Mesendoderm (in vitro differentiated cells): ENCODE measurements around the gene SPACDR.

Source experiments
- DNase-seq: peaks from one replicate; pipeline ENCODE4 v3.0.0; 2013
- H2AK5ac ChIP-seq: 2 replicates; pipeline ENCODE4 v1.6.1; 2013; ENCODE audit warnings: low read length, inconsistent platforms
- H2BK120ac ChIP-seq: 2 replicates; pipeline ENCODE4 v1.6.1; 2013; ENCODE audit warnings: low read depth, mild to moderate bottlenecking, low read length, moderate library complexity, mixed read lengths
- H2BK15ac ChIP-seq: replicated peaks from 2 replicates; pipeline ENCODE4 v1.6.1; 2013; ENCODE audit warnings: low read depth, mild to moderate bottlenecking, moderate library complexity
- H2BK5ac ChIP-seq: 2 replicates; pipeline ENCODE4 v1.6.1; 2013; ENCODE audit warnings: low read length, inconsistent platforms
- H3K18ac ChIP-seq: 2 replicates; pipeline ENCODE4 v1.6.1; 2013; ENCODE audit warnings: mild to moderate bottlenecking, low read length, mixed read lengths
- H3K23ac ChIP-seq: one replicate; pipeline ENCODE4 v1.6.1; 2013; ENCODE audit warnings: low read length
- H3K27ac ChIP-seq: 2 replicates; pipeline ENCODE4 v1.5.1; 2013; ENCODE audit warnings: low read depth, mild to moderate bottlenecking, inconsistent platforms, low read length, moderate library complexity
- H3K27me3 ChIP-seq: 2 replicates; pipeline ENCODE4 v1.6.1; 2013; ENCODE audit warnings: low read length, control low read depth, mild to moderate bottlenecking, inconsistent platforms; ENCODE audit not compliant: insufficient read depth, poor library complexity
- H3K36me3 ChIP-seq: 2 replicates; pipeline ENCODE4 v1.6.1; 2013; ENCODE audit warnings: low read length, inconsistent platforms; ENCODE audit not compliant: control insufficient read depth, insufficient read depth
- H3K4ac ChIP-seq: one replicate; pipeline ENCODE4 v1.6.1; 2013; ENCODE audit warnings: low read depth, mild to moderate bottlenecking, low read length, moderate library complexity
- H3K4me1 ChIP-seq: 2 replicates; pipeline ENCODE4 v1.6.1; 2013; ENCODE audit warnings: low read depth, low read length, inconsistent platforms; ENCODE audit not compliant: control insufficient read depth
- H3K4me2 ChIP-seq: 2 replicates; pipeline ENCODE4 v1.6.1; 2013; ENCODE audit warnings: low read length
- H3K4me3 ChIP-seq: 2 replicates; pipeline ENCODE4 v1.5.1; 2013; ENCODE audit warnings: mild to moderate bottlenecking, low read length
- H3K56ac ChIP-seq: one replicate; pipeline ENCODE4 v1.6.1; 2013; ENCODE audit warnings: low read length
- H3K79me1 ChIP-seq: 2 replicates; pipeline ENCODE4 v1.6.1; 2013; ENCODE audit warnings: low read length, inconsistent platforms
- H3K79me2 ChIP-seq: 2 replicates; pipeline ENCODE4 v1.6.1; 2013; ENCODE audit warnings: mild to moderate bottlenecking, low read length; ENCODE audit not compliant: control insufficient read depth, insufficient read depth
- H3K9ac ChIP-seq: 2 replicates; pipeline ENCODE4 v1.6.1; 2013; ENCODE audit warnings: low read length, inconsistent platforms
- H4K5ac ChIP-seq: one replicate; pipeline ENCODE4 v1.6.1; 2013; ENCODE audit warnings: low read length
- H4K8ac ChIP-seq: one replicate; pipeline ENCODE4 v1.6.1; 2013; ENCODE audit warnings: low read depth, mild to moderate bottlenecking, control low read depth, low read length, moderate library complexity
- WGBS: extraction: QIAGEN DNeasy Blood & Tissue Kit; methylation state at CpG from one replicate; pipeline ENCODE4 v1.1.7; 2013; ENCODE audit warnings: low lambda C conversion rate, missing lambda C conversion rate; ENCODE audit not compliant: insufficient coverage; ENCODE audit errors: extremely low coverage; 5-methylcytosine and 5-hydroxymethylcytosine counted together

The SPACDR gene

DNA sequence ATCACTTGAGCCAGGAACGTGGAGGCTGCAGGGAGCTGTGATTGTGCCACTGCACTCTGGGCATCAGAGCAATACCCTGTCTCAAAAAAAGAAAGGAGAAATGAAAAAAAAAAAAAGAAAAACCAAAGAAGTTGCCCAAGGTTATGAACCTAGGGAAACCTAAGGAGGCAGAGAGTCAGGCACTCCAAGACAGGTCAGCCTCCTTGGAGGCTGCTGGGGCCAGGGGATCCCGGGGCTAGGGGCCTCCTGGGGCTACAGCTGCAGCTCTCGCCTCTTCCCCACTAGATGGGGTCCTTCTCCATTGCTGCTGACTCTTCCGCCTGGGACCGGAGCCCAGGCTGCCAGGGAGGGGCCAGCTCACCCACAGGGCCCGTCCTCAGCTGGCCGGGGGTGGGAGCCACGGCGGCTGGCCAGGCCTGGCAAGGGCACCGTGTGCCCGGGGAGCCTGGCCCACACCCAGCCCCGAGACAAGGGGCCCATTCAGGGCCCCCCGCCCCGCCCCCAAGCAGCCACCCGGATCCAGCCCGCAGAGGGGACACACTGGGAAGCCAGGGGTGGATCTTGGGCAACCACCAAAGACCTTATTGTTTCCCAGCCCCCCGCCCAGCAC is 1.7 kb upstream of the SPACDR start:
- no peaks in the 10 kb centered on the region for H3K4me1 ChIP-seq
- H4K5ac ChIP-seq: no peak overlapping the region
- H4K8ac ChIP-seq: no peak overlapping the region
- no peak overlapping the region for H2BK120ac ChIP-seq
- H3K18ac ChIP-seq: peak overlapping the region; percentile 31
- H3K23ac ChIP-seq: no peak overlapping the region
- no peaks in the 10 kb centered on the region for H3K79me1 ChIP-seq
- DNase-seq: peak; percentile 86
- no peaks in the 10 kb centered on the region for H3K36me3 ChIP-seq
- H2AK5ac ChIP-seq: no peak overlapping the region
- no peak overlapping the region for H3K4me2 ChIP-seq
- H2BK5ac ChIP-seq: no peak overlapping the region
- H3K9ac ChIP-seq: no peak overlapping the region
- no peaks in the 10 kb centered on the region for H3K27me3 ChIP-seq
- no peak overlapping the region for H3K4me3 ChIP-seq
- H2BK15ac ChIP-seq: no peak overlapping the region
- no peak overlapping the region for H3K27ac ChIP-seq
- peak overlapping the region; percentile 42 for H3K56ac ChIP-seq
- no CpG with 5 or more reads among the region's 17 CpGs for WGBS
- no peaks in the 10 kb centered on the region for H3K79me2 ChIP-seq
- no peak overlapping the region for H3K4ac ChIP-seq

- H2AK5ac ChIP-seq: no peak overlapping the region
- H3K4me1 ChIP-seq: no peaks in the 10 kb centered on the region
- no peaks in the 10 kb centered on the region for H3K36me3 ChIP-seq
- no peaks in the 10 kb centered on the region for H3K79me1 ChIP-seq
- DNase-seq: no peak
- H4K8ac ChIP-seq: no peak overlapping the region
- H3K56ac ChIP-seq: no peak overlapping the region
- no peak overlapping the region for H4K5ac ChIP-seq
- no peak overlapping the region for H2BK120ac ChIP-seq
- no peak overlapping the region for H3K4me3 ChIP-seq
- no peak overlapping the region for H3K27ac ChIP-seq
- H3K9ac ChIP-seq: no peak overlapping the region
- no peak overlapping the region for H3K4me2 ChIP-seq
- no peak overlapping the region for H3K18ac ChIP-seq
- no CpG with 5 or more reads among the region's 8 CpGs for WGBS
- H3K23ac ChIP-seq: no peak overlapping the region
- no peaks in the 10 kb centered on the region for H3K27me3 ChIP-seq
- no peak overlapping the region for H3K4ac ChIP-seq
- H2BK15ac ChIP-seq: no peak overlapping the region
- no peak overlapping the region for H2BK5ac ChIP-seq
- no peaks in the 10 kb centered on the region for H3K79me2 ChIP-seq
Observed at GRCh38 chr7:100465299-100465698, 1.2 kb upstream of the SPACDR start.

- no CpG with 5 or more reads among the region's 2 CpGs for WGBS
- no peak overlapping the region for H3K4ac ChIP-seq
- no peak overlapping the region for H4K5ac ChIP-seq
- H3K79me2 ChIP-seq: no peaks in the 10 kb centered on the region
- no peak for DNase-seq
- no peak overlapping the region for H3K23ac ChIP-seq
- no peak overlapping the region for H3K27ac ChIP-seq
- no peak overlapping the region for H3K4me2 ChIP-seq
- no peak overlapping the region for H2AK5ac ChIP-seq
- H3K79me1 ChIP-seq: no peaks in the 10 kb centered on the region
- no peak overlapping the region for H2BK5ac ChIP-seq
- H3K36me3 ChIP-seq: no peaks in the 10 kb centered on the region
- no peak overlapping the region for H3K56ac ChIP-seq
- H2BK15ac ChIP-seq: no peak overlapping the region
- no peak overlapping the region for H3K18ac ChIP-seq
- H3K9ac ChIP-seq: no peak overlapping the region
- H3K4me3 ChIP-seq: no peak overlapping the region
- H4K8ac ChIP-seq: no peak overlapping the region
- H3K27me3 ChIP-seq: no peaks in the 10 kb centered on the region
- no peaks in the 10 kb centered on the region for H3K4me1 ChIP-seq
- no peak overlapping the region for H2BK120ac ChIP-seq
Observed at GRCh38 chr7:100464791-100465190, 731 bp upstream of the SPACDR start.

DNA sequence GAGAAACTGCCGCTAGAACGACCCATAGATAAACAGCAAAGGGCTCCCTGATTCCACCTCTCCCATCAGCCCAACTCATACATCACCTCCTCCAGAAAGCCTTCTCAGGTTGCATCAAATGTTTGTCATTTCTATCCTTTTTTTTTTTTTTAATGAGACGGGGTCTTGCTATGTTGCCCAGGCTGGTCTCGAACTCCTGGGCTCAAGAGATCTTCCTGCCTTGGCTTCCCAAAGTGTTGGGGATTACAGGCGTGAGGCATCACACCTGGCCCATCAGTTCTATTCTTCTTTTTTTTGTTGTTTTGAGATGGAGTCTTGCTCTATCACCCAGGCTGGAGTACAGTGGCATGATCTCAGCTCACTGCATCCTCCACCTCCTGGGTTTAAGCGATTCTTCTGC is 7.0 kb downstream of the SPACDR start:
- H3K23ac ChIP-seq: no peak overlapping the region
- H4K8ac ChIP-seq: no peak overlapping the region

GRCh38 chr7:100456562-100456961 is 7.5 kb downstream of the SPACDR start:
- H4K8ac ChIP-seq: no peak overlapping the region

More for the DNA sequence above, 7.0 kb downstream of the SPACDR start:
- H3K79me2 ChIP-seq: no peaks in the 10 kb centered on the region
- no CpG with 5 or more reads among the region's 6 CpGs for WGBS
- no peak overlapping the region for H3K4me2 ChIP-seq
- no peaks in the 10 kb centered on the region for H3K79me1 ChIP-seq
- no peak overlapping the region for H2AK5ac ChIP-seq
- H3K4ac ChIP-seq: no peak overlapping the region
- H2BK15ac ChIP-seq: no peak overlapping the region
- no peaks in the 10 kb centered on the region for H3K27me3 ChIP-seq
- no peak for DNase-seq
- H4K5ac ChIP-seq: no peak overlapping the region
- H3K9ac ChIP-seq: no peak overlapping the region
- no peak overlapping the region for H3K56ac ChIP-seq
- no peaks in the 10 kb centered on the region for H3K36me3 ChIP-seq
- H3K4me1 ChIP-seq: no peaks in the 10 kb centered on the region
- H3K27ac ChIP-seq: no peak overlapping the region
- no peak overlapping the region for H3K18ac ChIP-seq
- no peak overlapping the region for H2BK120ac ChIP-seq
- no peak overlapping the region for H3K4me3 ChIP-seq
- H2BK5ac ChIP-seq: no peak overlapping the region

DNA sequence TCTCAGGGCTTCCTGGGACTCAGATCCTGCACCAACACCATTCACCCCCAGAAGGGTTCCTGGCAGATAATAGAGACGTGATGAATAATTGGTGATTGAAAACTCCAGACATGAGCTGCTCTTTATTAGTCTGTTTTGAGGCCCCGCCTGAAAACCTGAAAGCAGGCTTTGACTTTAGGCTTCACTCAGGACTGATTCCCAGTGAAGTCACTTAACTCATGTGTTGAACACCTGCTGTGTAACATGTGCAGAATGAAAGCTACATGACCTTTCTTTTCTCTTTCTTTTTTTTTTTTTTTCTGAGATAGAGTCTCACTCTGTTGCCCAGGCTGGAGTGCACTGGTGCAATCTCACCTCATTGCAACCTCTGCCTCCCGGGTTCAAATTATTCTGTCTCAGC is 8.9 kb downstream of the SPACDR start:
- no peak overlapping the region for H4K8ac ChIP-seq
- H4K5ac ChIP-seq: no peak overlapping the region
- DNase-seq: no peak
- H3K27me3 ChIP-seq: no peaks in the 10 kb centered on the region
- H3K9ac ChIP-seq: no peak overlapping the region
- no peaks in the 10 kb centered on the region for H3K36me3 ChIP-seq
- no peaks in the 10 kb centered on the region for H3K79me1 ChIP-seq
- no peak overlapping the region for H3K56ac ChIP-seq
- no peak overlapping the region for H3K23ac ChIP-seq
- H3K27ac ChIP-seq: no peak overlapping the region
- H2BK5ac ChIP-seq: no peak overlapping the region
- no peak overlapping the region for H3K18ac ChIP-seq
- no peak overlapping the region for H3K4me2 ChIP-seq
- no peak overlapping the region for H3K4me3 ChIP-seq
- H2AK5ac ChIP-seq: no peak overlapping the region
- H2BK15ac ChIP-seq: no peak overlapping the region
- no peak overlapping the region for H2BK120ac ChIP-seq
- no peak overlapping the region for H3K4ac ChIP-seq
- no peaks in the 10 kb centered on the region for H3K79me2 ChIP-seq
- no peaks in the 10 kb centered on the region for H3K4me1 ChIP-seq
- WGBS: no CpG with 5 or more reads among the region's 3 CpGs

More at GRCh38 chr7:100456562-100456961, 7.5 kb downstream of the SPACDR start:
- no peaks in the 10 kb centered on the region for H3K27me3 ChIP-seq
- no peaks in the 10 kb centered on the region for H3K36me3 ChIP-seq
- 100% methylated on average over 2 of the region's 14 CpGs for WGBS
- no peak overlapping the region for H3K9ac ChIP-seq
- no peaks in the 10 kb centered on the region for H3K4me1 ChIP-seq
- H2AK5ac ChIP-seq: no peak overlapping the region
- H2BK120ac ChIP-seq: no peak overlapping the region
- no peak overlapping the region for H4K5ac ChIP-seq
- H3K27ac ChIP-seq: no peak overlapping the region
- H2BK15ac ChIP-seq: no peak overlapping the region
- no peak overlapping the region for H3K4ac ChIP-seq
- no peak overlapping the region for H3K18ac ChIP-seq
- no peak overlapping the region for H3K23ac ChIP-seq
- no peaks in the 10 kb centered on the region for H3K79me1 ChIP-seq
- DNase-seq: no peak
- H3K4me3 ChIP-seq: no peak overlapping the region
- no peaks in the 10 kb centered on the region for H3K79me2 ChIP-seq
- H3K4me2 ChIP-seq: no peak overlapping the region
- no peak overlapping the region for H2BK5ac ChIP-seq
- no peak overlapping the region for H3K56ac ChIP-seq
